GM12872 (cell line): Measurements from ENCODE around the gene HIVEP3.

ENCODE experiments used
- CTCF ChIP-seq: IDR thresholded peaks from 3 replicates; pipeline ENCODE4 v1.5.1; 2011; ENCODE audit warnings: low read depth, mild to moderate bottlenecking, low read length, moderate library complexity; ENCODE audit not compliant: insufficient read depth

Gene HIVEP3

GRCh38 chr1:41683681-41684500, 234.8 kb downstream of the HIVEP3 start:
- TF ChIP-seq CTCF, result no peak

- no peak for TF ChIP-seq CTCF
Observed at GRCh38 chr1:41682845-41683625, 235.7 kb downstream of the HIVEP3 start.

GRCh38 chr1:41682149-41682548, 236.6 kb downstream of the HIVEP3 start:
- no peak for TF ChIP-seq CTCF

GRCh38 chr1:41681331-41682098, 237.2 kb downstream of the HIVEP3 start:
- no peak for TF ChIP-seq CTCF

GRCh38 chr1:41679994-41680393, 238.7 kb downstream of the HIVEP3 start:
- no peak for TF ChIP-seq CTCF

GRCh38 chr1:41679531-41679930, 239.2 kb downstream of the HIVEP3 start:
- no peak for TF ChIP-seq CTCF
